ENCODE data around the gene CD300A.
"Not testable (repeated sequence)": the region's sequence is repeated elsewhere in the genome, so short reads cannot be mapped to it uniquely, and the experiment has no call there.

Gene CD300A

GRCh38 chr17:74485841-74486240 lies 19.4 kb downstream of the CD300A start:
- DNase-seq, result no peak

GRCh38 chr17:74488276-74488675 lies 21.8 kb downstream of the CD300A start:
- DNase-seq, result not testable (repeated sequence)

GRCh38 chr17:74490716-74491115 lies 24.3 kb downstream of the CD300A start:
- no peak for DNase-seq

GRCh38 chr17:74491626-74492025 lies 25.2 kb downstream of the CD300A start:
- DNase-seq, result no peak

GRCh38 chr17:74493331-74493833 lies 26.9 kb downstream of the CD300A start:
- DNase-seq, result peak; percentile 52

GRCh38 chr17:74497471-74497870 lies 31.0 kb downstream of the CD300A start:
- DNase-seq, result no peak

- no peak for DNase-seq
Observed at GRCh38 chr17:74499992-74500391, 33.6 kb downstream of the CD300A start.

- DNase-seq, result no peak
Observed at GRCh38 chr17:74502861-74503260, 36.4 kb downstream of the CD300A start.

- not testable (repeated sequence) for DNase-seq
Observed at GRCh38 chr17:74503949-74504348, 37.5 kb downstream of the CD300A start.

GRCh38 chr17:74508156-74508555 lies 41.7 kb downstream of the CD300A start:
- DNase-seq, result no peak

GRCh38 chr17:74512036-74512435 lies 45.6 kb downstream of the CD300A start:
- DNase-seq, result no peak

GRCh38 chr17:74512624-74513091 lies 46.2 kb downstream of the CD300A start:
- DNase-seq, result no peak

GRCh38 chr17:74513987-74514631 lies 47.7 kb downstream of the CD300A start:
- DNase-seq, result peak; percentile 54

GRCh38 chr17:74514632-74515334 lies 48.3 kb downstream of the CD300A start:
- no peak for DNase-seq

- DNase-seq, result no peak
Observed at GRCh38 chr17:74515941-74516340, 49.5 kb downstream of the CD300A start.

- no peak for DNase-seq
Observed at GRCh38 chr17:74516561-74517328, 50.3 kb downstream of the CD300A start.

- DNase-seq, result not testable (repeated sequence)
Observed at GRCh38 chr17:74518413-74518981, 52.1 kb downstream of the CD300A start.

GRCh38 chr17:74520016-74520434 lies 53.6 kb downstream of the CD300A start:
- DNase-seq, result no peak

GRCh38 chr17:74520790-74521480 lies 54.5 kb downstream of the CD300A start:
- DNase-seq, result no peak

GRCh38 chr17:74521701-74522201 lies 55.3 kb downstream of the CD300A start:
- DNase-seq, result no peak

- DNase-seq, result no peak
Observed at GRCh38 chr17:74522381-74523105, 56.1 kb downstream of the CD300A start.
